ENCODE results near the gene CDH4.
A peak's percentile ranks its signal among the peaks of the same experiment; 100 is the strongest.

The CDH4 gene

DNA sequence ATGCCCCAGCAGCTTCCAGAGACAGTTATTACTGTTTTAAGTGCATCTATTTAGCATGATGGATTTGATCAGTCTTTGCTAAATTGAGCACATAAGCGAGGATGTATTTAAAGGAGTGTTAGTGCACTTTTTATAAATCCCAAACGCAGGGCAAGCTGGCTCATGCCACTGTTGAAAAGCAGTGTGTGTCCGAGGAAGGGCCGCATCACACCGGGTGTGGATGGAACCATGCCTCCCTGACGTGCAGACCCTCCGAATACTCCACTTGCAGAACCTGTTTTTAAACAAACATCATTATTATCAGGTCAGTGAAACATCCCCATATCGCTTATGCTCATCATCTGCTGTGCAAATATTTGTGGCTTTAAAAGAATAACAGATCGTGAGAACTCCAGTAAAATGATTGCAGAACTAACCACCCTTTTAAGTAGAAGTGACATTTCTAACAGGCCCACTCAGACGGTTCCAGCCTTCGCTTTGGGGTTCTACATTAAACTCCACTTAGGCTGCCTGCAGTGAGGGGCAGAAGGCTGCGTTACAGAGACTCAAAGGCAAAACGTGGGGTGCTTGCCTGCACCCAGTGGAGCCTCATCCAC lies 190.1 kb downstream of the CDH4 start:
- in situ Hi-C loops (cut with HindIII; ENCODE audit: low sequenced_read_pairs) = no loop called here
- peak; percentile 32 for DNase-seq (ENCODE audit: low read depth, low spot score)
- TF ChIP-seq, protein P1, sequence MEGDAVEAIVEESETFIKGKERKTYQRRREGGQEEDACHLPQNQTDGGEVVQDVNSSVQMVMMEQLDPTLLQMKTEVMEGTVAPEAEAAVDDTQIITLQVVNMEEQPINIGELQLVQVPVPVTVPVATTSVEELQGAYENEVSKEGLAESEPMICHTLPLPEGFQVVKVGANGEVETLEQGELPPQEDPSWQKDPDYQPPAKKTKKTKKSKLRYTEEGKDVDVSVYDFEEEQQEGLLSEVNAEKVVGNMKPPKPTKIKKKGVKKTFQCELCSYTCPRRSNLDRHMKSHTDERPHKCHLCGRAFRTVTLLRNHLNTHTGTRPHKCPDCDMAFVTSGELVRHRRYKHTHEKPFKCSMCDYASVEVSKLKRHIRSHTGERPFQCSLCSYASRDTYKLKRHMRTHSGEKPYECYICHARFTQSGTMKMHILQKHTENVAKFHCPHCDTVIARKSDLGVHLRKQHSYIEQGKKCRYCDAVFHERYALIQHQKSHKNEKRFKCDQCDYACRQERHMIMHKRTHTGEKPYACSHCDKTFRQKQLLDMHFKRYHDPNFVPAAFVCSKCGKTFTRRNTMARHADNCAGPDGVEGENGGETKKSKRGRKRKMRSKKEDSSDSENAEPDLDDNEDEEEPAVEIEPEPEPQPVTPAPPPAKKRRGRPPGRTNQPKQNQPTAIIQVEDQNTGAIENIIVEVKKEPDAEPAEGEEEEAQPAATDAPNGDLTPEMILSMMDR (IDR thresholded peaks at IDR 0.05; ENCODE audit: low read depth, low read length) = no peak

DNA sequence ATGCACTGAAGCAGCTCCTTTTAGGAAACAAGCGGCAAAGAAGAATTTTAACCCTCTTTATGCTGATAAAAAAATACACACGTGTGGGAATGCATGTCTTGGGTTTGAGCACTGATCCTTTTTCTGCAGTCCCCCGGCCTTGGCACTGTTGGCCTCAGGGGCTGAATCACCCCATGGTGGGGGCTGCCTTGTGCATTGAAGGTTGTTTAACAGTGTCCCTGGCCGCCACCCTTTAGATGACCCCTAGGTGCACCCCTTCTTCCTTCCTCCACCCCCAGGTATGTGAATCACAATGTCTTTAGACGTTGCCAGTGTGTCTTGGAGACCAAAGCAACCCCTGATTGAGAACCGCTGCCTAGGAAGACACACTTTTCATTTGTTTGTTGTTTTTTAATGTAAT lies 190.7 kb downstream of the CDH4 start:
- no peak overlapping the region for H3K4me3 ChIP-seq (ENCODE audit: low read depth, low read length)
- in situ Hi-C loops (cut with HindIII; ENCODE audit: low sequenced_read_pairs) = no loop called here
- TF ChIP-seq, protein P1 (IDR thresholded peaks at IDR 0.05; ENCODE audit: low read depth, low read length) = no peak
- DNase-seq (ENCODE audit: low read depth, low spot score) = no peak

More for the DNA sequence above, 190.1 kb downstream of the CDH4 start:
- H3K4me3 ChIP-seq (ENCODE audit: low read depth, low read length) = no peak overlapping the region

DNA sequence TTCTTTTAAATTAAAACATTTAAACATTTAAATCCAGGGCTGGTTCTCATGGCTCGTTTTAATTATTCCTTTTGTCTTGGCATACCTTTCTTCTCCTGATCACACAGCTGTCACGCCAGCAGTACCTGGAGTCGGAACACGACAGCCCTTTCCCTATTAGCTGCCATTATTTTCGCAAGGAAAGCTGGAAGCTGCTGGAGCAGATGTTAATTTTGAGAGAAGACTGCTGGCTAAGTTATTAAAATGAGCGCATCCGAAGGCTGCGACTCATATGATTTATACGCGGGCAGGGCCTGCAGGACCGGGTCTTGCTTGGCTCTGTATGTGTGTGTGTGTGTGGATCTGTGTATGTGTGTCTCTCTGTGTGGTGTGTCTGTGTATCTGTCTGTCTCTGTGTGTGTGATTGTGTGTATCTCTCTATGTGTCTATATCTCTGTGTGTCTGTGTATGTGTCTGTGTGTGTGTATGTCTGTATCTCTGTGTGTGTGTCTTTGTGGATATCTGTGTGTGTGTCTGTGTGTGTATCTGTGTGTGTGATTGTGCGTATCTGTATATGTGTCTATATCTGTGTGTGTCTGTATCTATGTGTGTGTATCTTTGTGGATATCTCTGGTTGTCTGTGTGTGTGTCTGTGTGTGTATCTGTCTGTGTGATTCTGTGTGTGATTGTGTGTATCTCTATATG lies 191.5 kb downstream of the CDH4 start:
- DNase-seq (ENCODE audit: low read depth, low spot score) = peak; percentile 48
- TF ChIP-seq, protein P1 (IDR thresholded peaks at IDR 0.05; ENCODE audit: low read depth, low read length) = no peak
- in situ Hi-C loops (cut with HindIII; ENCODE audit: low sequenced_read_pairs) = no loop called here
- no peak overlapping the region for H3K4me3 ChIP-seq (ENCODE audit: low read depth, low read length)

DNA sequence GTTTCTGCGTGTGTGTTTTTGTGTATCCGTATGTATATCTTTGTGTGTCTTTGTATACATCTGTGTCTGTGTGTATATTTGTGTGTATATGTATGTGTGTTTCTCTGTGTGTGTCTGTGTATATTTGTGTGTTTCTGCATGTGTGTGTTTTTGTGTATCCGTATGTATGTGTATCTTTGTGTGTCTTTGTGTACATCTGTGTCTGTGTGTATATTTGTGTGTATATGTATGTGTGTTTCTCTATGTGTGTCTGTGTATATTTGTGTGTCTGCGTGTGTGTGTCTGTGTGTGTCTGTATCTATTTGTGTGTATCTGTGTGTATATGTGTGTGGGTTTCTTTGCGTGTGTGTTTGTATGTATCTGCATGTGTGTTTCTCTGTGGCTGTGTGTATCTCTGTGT lies 192.6 kb downstream of the CDH4 start:
- no peak for DNase-seq (ENCODE audit: low read depth, low spot score)
- TF ChIP-seq, protein P1 (IDR thresholded peaks at IDR 0.05; ENCODE audit: low read depth, low read length) = no peak
- H3K4me3 ChIP-seq (ENCODE audit: low read depth, low read length) = no peak overlapping the region

DNA sequence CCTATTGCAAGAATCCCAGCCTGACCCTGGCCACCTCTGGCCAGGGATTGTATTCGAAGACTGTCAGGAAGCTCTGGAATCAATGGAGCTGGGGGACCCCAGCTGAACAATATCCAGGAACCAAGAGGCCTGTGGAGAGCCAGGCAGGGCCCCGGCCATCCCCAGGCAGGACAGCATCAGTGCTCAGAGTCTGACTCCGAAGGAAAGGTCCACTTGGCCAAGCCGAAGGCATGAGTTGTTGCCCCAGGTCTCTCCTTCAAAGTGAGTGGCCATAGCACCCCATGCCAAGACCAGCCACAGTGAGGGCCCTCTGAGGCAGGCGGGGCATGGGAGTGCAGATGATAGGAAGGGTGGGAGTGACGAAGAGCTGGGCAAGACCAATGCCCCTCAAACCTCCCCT lies 193.1 kb downstream of the CDH4 start:
- DNase-seq (ENCODE audit: low read depth, low spot score) = no peak
- in situ Hi-C loops (cut with HindIII; ENCODE audit: low sequenced_read_pairs) = no loop called here
- TF ChIP-seq, protein P1 (IDR thresholded peaks at IDR 0.05; ENCODE audit: low read depth, low read length) = no peak
- no peak overlapping the region for H3K4me3 ChIP-seq (ENCODE audit: low read depth, low read length)

More for the DNA sequence above, 192.6 kb downstream of the CDH4 start:
- in situ Hi-C loops (cut with HindIII; ENCODE audit: low sequenced_read_pairs) = no loop called here

DNA sequence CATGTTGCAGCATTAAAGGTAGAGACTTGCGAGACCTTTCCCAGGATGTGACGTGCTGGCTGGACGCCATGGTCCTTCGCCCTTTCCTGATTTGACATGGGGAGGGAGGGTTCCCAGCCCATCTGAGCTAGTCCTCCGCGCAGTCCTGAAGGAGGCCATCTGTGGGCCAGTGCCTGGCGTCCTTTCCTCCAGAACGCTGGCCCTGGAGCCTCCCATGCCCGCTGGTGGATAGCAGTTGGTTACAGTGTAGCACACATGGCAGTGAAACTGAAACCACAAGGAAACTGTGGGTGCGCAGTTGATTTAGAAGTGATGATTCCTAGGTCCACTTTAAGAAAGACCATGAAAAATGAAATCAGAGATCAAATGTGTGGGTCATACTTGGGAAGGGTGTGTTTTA lies 193.7 kb downstream of the CDH4 start:
- no peak overlapping the region for H3K4me3 ChIP-seq (ENCODE audit: low read depth, low read length)
- no peak for DNase-seq (ENCODE audit: low read depth, low spot score)
- in situ Hi-C loops (cut with HindIII; ENCODE audit: low sequenced_read_pairs) = no loop called here
- TF ChIP-seq, protein P1 (IDR thresholded peaks at IDR 0.05; ENCODE audit: low read depth, low read length) = no peak

All from astrocyte of the spinal cord (primary cell).